ENCODE data around the gene STIM1. TPM values are rescaled to one million over a fixed set of nuclear protein-coding genes. Genes with fewer than 3 reads are reported as not detected.
A peak's percentile ranks its signal among the peaks of the same experiment; 100 is the strongest.

STIM1 gene
- total and polyA plus RNA-seq, 4 donors, result 12.1 to 56.4 (median 41.2) TPM

DNA sequence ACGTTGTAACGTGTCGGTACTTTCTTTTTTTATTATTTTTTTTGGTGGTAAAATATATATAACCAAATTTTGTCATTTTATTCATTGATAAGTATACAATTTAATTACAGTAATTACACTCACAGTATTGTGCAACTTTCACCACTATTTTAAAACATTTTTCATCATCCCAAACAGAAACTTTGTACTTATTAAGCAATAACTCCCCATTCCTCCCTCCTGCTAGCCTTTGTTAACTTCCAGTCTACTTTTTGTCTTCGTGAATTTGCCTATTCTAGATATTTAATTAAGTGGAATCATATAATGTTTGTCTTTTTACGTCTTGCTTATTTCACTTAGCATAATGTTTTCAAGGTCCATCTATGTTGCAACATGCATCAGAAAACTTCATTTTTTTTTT, 58.5 kb downstream of the STIM1 start:
- no peak overlapping the region for H3K9ac ChIP-seq (ENCODE audit: insufficient read depth in 1 of 2, low read length in 2 of 2)
- WGBS, 2 donors, result 65 to 80% methylated on average over 5 of the region's 5 CpGs
- DNase-seq (peak in 2 of 3 donors; percentile 22 to 37), ATAC-seq (ENCODE audit: insufficient read depth, low FRiP score) (no peak)
- H3K27me3 ChIP-seq (ENCODE audit: control insufficient read depth in 3 of 3, insufficient read depth in 3 of 3, low read length in 2 of 3), result no peaks in the 10 kb centered on the region
- peaks cover 0 to 7% (median 0%) of the 10 kb centered on the region in 5 donors for H3K4me1 ChIP-seq (ENCODE audit: control insufficient read depth in 5 of 5, insufficient read depth in 5 of 5, low read length in 5 of 5)
- H3K4me3 ChIP-seq, result no peak overlapping the region
- H3K36me3 ChIP-seq (ENCODE audit: control insufficient read depth in 4 of 4, insufficient read depth in 4 of 4, low read length in 4 of 4), result no peaks in the 10 kb centered on the region
- H3K9me3 ChIP-seq (ENCODE audit: control insufficient read depth in 4 of 4, insufficient read depth in 3 of 4, low read length in 3 of 4), result no peaks in the 10 kb centered on the region
- TF ChIP-seq, protein P1, sequence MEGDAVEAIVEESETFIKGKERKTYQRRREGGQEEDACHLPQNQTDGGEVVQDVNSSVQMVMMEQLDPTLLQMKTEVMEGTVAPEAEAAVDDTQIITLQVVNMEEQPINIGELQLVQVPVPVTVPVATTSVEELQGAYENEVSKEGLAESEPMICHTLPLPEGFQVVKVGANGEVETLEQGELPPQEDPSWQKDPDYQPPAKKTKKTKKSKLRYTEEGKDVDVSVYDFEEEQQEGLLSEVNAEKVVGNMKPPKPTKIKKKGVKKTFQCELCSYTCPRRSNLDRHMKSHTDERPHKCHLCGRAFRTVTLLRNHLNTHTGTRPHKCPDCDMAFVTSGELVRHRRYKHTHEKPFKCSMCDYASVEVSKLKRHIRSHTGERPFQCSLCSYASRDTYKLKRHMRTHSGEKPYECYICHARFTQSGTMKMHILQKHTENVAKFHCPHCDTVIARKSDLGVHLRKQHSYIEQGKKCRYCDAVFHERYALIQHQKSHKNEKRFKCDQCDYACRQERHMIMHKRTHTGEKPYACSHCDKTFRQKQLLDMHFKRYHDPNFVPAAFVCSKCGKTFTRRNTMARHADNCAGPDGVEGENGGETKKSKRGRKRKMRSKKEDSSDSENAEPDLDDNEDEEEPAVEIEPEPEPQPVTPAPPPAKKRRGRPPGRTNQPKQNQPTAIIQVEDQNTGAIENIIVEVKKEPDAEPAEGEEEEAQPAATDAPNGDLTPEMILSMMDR (IDR thresholded peaks at IDR 0.05; ENCODE audit: control extremely low read depth, extremely low read depth), result no peak
- no peak overlapping the region for H3K27ac ChIP-seq (ENCODE audit: low read depth in 1 of 2, low read length in 1 of 2)

DNA sequence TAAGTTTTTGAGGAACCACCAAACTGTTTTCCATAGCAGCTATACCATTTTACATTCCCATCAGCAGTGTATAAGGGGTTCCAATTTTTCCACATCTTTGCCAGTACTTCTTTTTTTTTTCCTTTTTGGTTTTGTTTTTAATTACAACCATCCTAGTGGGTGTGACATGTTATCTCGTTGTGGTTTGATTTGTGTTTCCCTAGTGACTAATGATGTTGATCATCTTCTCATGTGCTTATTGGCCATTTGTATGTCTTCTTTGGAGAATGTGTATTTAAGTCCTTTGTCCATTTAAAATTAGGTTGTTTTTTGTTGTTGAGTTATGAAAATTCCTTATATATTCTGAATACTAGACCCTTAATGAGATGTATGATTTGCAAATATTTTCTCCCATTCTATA, 59.3 kb downstream of the STIM1 start:
- Histone ChIP-seq H3K9me3 (ENCODE audit: control insufficient read depth in 4 of 4, insufficient read depth in 3 of 4, low read length in 3 of 4) (no peaks in the 10 kb centered on the region), H3K4me3 (no peak overlapping the region), H3K9ac (ENCODE audit: insufficient read depth in 1 of 2, low read length in 2 of 2) (no peak overlapping the region), H3K36me3 (ENCODE audit: control insufficient read depth in 4 of 4, insufficient read depth in 4 of 4, low read length in 4 of 4) (no peaks in the 10 kb centered on the region), H3K4me1 (ENCODE audit: control insufficient read depth in 5 of 5, insufficient read depth in 5 of 5, low read length in 5 of 5) (peaks cover 0 to 7% (median 3%) of the 10 kb centered on the region in 5 donors), H3K27ac (ENCODE audit: low read depth in 1 of 2, low read length in 1 of 2) (no peak overlapping the region), H3K27me3 (ENCODE audit: control insufficient read depth in 3 of 3, insufficient read depth in 3 of 3, low read length in 2 of 3) (no peaks in the 10 kb centered on the region)
- TF ChIP-seq, protein P1 (IDR thresholded peaks at IDR 0.05; ENCODE audit: control extremely low read depth, extremely low read depth), result no peak
- no peak for DNase-seq
- ATAC-seq (ENCODE audit: insufficient read depth, low FRiP score), result no peak
- 11 to 24% methylated on average over 1 of the region's 1 CpG for WGBS, 2 donors

DNA sequence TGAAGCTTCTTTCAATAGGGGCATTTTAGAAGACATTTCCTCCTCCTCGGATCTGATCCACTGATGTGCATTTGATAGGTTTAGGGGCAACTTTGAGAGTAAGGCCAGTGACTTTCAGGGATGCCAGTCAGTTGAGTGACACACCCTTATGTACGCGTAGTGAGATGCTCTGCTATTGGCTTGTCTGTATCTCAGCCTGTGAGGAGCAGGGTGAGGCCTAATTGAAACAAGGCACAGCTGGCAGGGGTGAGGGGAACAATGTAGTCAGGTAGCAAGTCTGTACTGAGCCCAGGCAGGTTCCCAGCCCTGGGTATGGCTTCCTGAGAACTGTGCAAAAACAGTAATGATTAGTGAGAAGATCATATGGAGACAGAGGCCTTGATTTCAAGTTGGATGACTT, 61.5 kb downstream of the STIM1 start:
- 70 to 76% methylated on average over 3 of the region's 3 CpGs for WGBS, 2 donors
- Histone ChIP-seq H3K27me3 (ENCODE audit: control insufficient read depth in 3 of 3, insufficient read depth in 3 of 3, low read length in 2 of 3) (no peaks in the 10 kb centered on the region), H3K9me3 (ENCODE audit: control insufficient read depth in 4 of 4, insufficient read depth in 3 of 4, low read length in 3 of 4) (no peaks in the 10 kb centered on the region), H3K9ac (ENCODE audit: insufficient read depth in 1 of 2, low read length in 2 of 2) (no peak overlapping the region), H3K36me3 (ENCODE audit: control insufficient read depth in 4 of 4, insufficient read depth in 4 of 4, low read length in 4 of 4) (no peaks in the 10 kb centered on the region), H3K4me1 (ENCODE audit: control insufficient read depth in 5 of 5, insufficient read depth in 5 of 5, low read length in 5 of 5) (peaks cover 0 to 5% (median 3%) of the 10 kb centered on the region in 5 donors), H3K4me3 (no peak overlapping the region), H3K27ac (ENCODE audit: low read depth in 1 of 2, low read length in 1 of 2) (no peak overlapping the region)
- DNase-seq, result no peak
- TF ChIP-seq, protein P1 (IDR thresholded peaks at IDR 0.05; ENCODE audit: control extremely low read depth, extremely low read depth), result no peak
- no peak for ATAC-seq (ENCODE audit: insufficient read depth, low FRiP score)
